Retinal pigment epithelial cell (primary cell): Measurements from ENCODE around the gene PKP4.

ENCODE experiments used
- DNase-seq: peaks from one replicate; pipeline ENCODE4 v3.0.0-alpha.2; 2010; ENCODE audit warnings: low read depth
- H3K4me3 ChIP-seq: 2 replicates; pipeline ENCODE4 v1.5.1; 2011; ENCODE audit warnings: mild to moderate bottlenecking, low read length, control low read depth, moderate library complexity
- TF ChIP-seq, protein P1 (sequence below): conservative IDR thresholded peaks from 2 replicates; pipeline ENCODE4 v1.5.1; 2011; ENCODE audit warnings: low read depth, low read length, control low read depth, inconsistent platforms

PKP4 gene

DNA sequence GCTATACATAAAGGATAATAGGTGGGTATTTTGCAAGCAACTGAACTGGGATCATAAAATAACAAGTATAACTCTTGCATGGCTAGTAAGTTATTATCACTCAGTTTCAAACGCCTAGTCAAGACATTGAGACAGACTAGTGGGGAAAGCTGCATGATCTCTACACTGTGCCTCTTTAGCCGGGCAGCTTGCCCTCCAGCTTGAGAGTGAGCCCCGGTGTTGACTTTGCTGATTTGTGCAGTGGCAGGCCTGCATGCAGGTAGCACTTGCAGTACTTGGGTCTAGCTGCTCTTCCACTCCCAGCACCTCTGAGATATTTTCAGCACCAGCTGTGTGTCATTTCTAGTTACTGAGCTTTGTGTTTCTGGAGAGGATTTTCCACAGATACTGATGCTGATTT is 219.5 kb downstream of the PKP4 start:
- TF ChIP-seq, protein P1, sequence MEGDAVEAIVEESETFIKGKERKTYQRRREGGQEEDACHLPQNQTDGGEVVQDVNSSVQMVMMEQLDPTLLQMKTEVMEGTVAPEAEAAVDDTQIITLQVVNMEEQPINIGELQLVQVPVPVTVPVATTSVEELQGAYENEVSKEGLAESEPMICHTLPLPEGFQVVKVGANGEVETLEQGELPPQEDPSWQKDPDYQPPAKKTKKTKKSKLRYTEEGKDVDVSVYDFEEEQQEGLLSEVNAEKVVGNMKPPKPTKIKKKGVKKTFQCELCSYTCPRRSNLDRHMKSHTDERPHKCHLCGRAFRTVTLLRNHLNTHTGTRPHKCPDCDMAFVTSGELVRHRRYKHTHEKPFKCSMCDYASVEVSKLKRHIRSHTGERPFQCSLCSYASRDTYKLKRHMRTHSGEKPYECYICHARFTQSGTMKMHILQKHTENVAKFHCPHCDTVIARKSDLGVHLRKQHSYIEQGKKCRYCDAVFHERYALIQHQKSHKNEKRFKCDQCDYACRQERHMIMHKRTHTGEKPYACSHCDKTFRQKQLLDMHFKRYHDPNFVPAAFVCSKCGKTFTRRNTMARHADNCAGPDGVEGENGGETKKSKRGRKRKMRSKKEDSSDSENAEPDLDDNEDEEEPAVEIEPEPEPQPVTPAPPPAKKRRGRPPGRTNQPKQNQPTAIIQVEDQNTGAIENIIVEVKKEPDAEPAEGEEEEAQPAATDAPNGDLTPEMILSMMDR = no peak
- DNase-seq = no peak
- no peak overlapping the region for H3K4me3 ChIP-seq

DNA sequence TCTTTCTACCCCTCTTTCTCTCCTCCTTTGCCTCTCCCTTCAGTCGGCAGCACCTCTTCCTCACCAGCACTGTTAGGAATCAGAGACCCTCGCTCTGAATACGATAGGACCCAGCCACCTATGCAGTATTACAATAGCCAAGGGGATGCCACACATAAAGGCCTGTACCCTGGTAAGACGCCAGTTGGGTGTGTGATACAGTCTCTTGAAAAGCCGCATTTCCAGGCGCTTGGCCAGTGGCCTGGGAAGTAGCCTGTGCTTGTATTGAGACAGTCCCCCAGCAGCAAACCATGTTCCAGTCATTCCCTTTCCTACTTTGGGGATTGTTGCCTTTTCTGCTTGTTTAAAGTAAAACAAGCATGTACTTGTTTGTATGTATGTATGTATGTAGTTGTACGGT is 219.9 kb downstream of the PKP4 start:
- TF ChIP-seq, protein P1 = no peak
- no peak overlapping the region for H3K4me3 ChIP-seq
- no peak for DNase-seq

DNA sequence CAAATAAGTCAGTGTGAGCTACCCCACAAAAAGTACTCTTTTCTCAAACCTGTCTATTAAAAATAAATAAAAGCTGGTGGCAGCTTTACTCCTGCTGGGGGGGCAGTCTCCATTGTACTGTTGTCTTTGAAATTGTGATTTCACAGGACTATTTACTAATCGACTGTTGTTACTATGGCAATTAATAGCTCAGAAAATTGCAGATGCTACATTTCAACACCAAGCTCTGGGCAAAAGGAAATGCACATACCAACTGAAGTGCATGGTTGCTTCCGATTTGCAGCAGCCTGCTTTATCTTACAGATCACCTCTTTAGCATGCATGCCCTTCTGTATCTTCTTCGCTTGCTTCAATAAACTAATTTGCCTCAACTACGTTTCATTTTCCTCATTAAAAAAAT is 220.8 kb downstream of the PKP4 start:
- DNase-seq = no peak
- no peak overlapping the region for H3K4me3 ChIP-seq
- TF ChIP-seq, protein P1 = no peak

DNA sequence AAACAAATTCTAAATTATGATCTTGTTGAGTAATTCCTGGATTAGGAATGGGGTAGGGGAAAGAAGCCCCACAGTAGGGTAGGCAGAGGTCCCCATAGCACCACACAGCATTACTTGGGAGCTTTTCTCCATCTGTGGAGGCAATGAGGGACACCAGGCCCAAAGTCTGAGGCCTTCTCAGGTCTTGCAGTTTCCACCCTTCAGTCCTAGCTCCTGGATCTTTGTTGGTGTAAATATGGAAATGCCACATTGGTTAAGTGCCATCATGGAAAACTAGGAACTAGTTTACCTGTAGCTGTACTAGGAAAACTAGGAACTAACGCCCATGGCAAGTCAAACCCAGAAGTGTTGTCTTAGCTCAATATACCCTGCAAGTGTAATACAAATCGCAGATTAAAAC is 225.1 kb downstream of the PKP4 start:
- no peak for DNase-seq
- no peak overlapping the region for H3K4me3 ChIP-seq
- TF ChIP-seq, protein P1 = no peak

DNA sequence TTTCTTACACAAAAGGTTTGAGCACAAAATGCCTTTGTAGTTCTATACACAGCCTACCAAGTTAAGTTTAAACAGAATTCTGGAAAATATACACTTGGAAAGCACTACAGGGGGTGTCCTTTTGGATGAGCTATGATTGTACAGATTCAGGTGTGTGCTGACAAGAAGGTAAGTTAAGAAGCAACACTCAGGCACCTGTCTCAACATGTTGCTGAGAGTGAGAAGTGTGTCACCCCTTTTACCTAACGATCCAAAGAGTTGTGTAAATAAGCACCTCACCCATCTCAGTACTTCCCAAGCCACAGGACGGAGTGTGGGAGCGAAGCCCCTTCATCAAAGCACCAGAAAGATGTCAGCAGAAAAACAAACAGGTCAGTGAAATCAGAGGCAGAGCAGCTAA is 228.9 kb downstream of the PKP4 start:
- DNase-seq = no peak
- TF ChIP-seq, protein P1 = no peak
- no peak overlapping the region for H3K4me3 ChIP-seq

DNA sequence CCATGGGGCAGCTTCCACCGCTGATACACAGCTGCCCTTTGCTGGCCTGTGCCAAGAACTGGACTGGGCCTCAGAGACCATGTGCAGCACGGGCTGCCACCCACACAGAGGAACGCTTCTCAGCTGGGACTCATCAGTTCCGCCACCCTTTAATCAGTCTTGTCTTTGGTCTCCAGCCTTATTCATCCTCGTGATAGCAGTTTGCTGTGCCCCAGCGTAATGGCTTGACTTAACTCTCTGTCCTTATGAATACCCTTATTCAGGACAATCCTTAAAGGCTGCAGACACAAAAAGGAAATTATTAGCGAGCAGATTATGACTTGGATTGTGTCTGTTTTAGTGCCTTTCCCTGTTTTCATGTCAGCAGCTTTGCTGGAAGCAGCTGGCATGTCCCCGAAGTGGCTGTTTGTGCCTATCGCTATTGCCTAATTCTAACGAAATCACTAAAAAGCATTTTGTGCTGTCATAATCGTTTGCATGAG is 229.5 kb downstream of the PKP4 start:
- TF ChIP-seq, protein P1 = no peak
- no peak for DNase-seq
- no peak overlapping the region for H3K4me3 ChIP-seq

DNA sequence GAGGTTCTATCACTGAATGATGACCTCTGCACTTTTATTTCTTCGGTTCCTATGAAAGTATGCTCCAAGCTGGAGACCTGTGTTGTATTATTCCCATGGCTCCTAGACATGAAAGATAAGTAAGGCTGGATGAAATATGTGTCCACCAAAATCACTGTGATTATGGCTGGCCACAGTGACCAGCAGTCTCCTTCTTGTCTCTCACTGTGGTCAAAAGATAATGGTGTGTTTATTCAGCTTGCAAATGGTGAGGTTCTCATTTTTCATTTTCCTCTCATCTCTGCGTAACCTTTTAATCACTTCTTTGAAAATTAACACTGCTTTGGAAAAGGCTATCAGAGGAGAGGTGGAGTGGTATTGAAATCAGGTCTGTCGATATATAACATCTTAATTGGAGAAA is 230.6 kb downstream of the PKP4 start:
- no peak for DNase-seq

More for the DNA sequence above, 230.6 kb downstream of the PKP4 start:
- TF ChIP-seq, protein P1 = no peak
- no peak overlapping the region for H3K4me3 ChIP-seq
